Measurements from ENCODE around the gene QRSL1.

GRCh38 chr6:106677282-106677681 is 47.9 kb downstream of the QRSL1 start:
- TF ChIP-seq EZH2phosphoT487 (IDR thresholded peaks at IDR 0.05; ENCODE audit: borderline replicate concordance, low read depth, low read length), result no peak
- TF ChIP-seq, protein P1, sequence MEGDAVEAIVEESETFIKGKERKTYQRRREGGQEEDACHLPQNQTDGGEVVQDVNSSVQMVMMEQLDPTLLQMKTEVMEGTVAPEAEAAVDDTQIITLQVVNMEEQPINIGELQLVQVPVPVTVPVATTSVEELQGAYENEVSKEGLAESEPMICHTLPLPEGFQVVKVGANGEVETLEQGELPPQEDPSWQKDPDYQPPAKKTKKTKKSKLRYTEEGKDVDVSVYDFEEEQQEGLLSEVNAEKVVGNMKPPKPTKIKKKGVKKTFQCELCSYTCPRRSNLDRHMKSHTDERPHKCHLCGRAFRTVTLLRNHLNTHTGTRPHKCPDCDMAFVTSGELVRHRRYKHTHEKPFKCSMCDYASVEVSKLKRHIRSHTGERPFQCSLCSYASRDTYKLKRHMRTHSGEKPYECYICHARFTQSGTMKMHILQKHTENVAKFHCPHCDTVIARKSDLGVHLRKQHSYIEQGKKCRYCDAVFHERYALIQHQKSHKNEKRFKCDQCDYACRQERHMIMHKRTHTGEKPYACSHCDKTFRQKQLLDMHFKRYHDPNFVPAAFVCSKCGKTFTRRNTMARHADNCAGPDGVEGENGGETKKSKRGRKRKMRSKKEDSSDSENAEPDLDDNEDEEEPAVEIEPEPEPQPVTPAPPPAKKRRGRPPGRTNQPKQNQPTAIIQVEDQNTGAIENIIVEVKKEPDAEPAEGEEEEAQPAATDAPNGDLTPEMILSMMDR (conservative IDR thresholded peaks at IDR 0.05; ENCODE audit: low read length), result no peak

All from OCI-LY7 (cell line).